SK-N-SH treated with all-trans-retinoic acid at 6 μM for 48 hours (cell line): Measurements from ENCODE around the gene EMSY.

ENCODE experiments used
- ATAC-seq: fragments of 200-7000 bp; cut with Tn5 transposase; 3 replicates; pipeline ENCODE4 v1.9.1; 2020; ENCODE audit warnings: mild to moderate bottlenecking, moderate library complexity
- ARNTL ChIP-seq: fragments of 450-650 bp; formaldehyde crosslinking; IDR thresholded peaks from 2 replicates; pipeline ENCODE4 v1.5.0; 2020; ENCODE audit warnings: low read depth, mild to moderate bottlenecking, moderate library complexity, borderline replicate concordance
- BACH2 ChIP-seq: fragments of 250-450 bp; sonication (Bioruptor Pico); IDR thresholded peaks from 2 replicates; pipeline ENCODE4 v1.9.0; 2021; ENCODE audit warnings: mild to moderate bottlenecking, borderline replicate concordance
- CREB5 ChIP-seq: fragments of 250-450 bp; sonication (Bioruptor Pico); IDR thresholded peaks from 2 replicates; pipeline ENCODE4 v1.5.1; 2020; ENCODE audit warnings: low read depth, mild to moderate bottlenecking, moderate library complexity
- GLIS3 ChIP-seq: fragments of 250-450 bp; sonication (Bioruptor Pico); IDR thresholded peaks from 2 replicates; pipeline ENCODE4 v1.5.0; 2020; ENCODE audit warnings: mild to moderate bottlenecking, moderate library complexity
- ISL1 ChIP-seq: fragments of 250-450 bp; sonication (Bioruptor Pico); IDR thresholded peaks from 2 replicates; pipeline ENCODE4 v2.1.2; 2022; ENCODE audit warnings: mild to moderate bottlenecking, moderate library complexity
- OSR1 ChIP-seq: fragments of 250-450 bp; sonication (Bioruptor Pico); IDR thresholded peaks from 2 replicates; pipeline ENCODE4 v1.8.0; 2022; ENCODE audit warnings: moderate library complexity, mild to moderate bottlenecking, inconsistent platforms
- PATZ1 ChIP-seq: fragments of 250-450 bp; sonication (Bioruptor Pico); IDR thresholded peaks from 2 replicates; pipeline ENCODE4 v1.8.0; 2020; ENCODE audit warnings: mild to moderate bottlenecking, moderate library complexity, borderline replicate concordance
- POU6F1 ChIP-seq: fragments of 250-450 bp; sonication (Bioruptor Pico); IDR thresholded peaks from 2 replicates; pipeline ENCODE4 v1.8.0; 2021; ENCODE audit warnings: low read depth, mild to moderate bottlenecking, moderate library complexity, borderline replicate concordance
- PPARA ChIP-seq: fragments of 250-450 bp; sonication (Bioruptor Pico); IDR thresholded peaks from 2 replicates; pipeline ENCODE4 v1.5.0; 2020; ENCODE audit warnings: mild to moderate bottlenecking, borderline replicate concordance
- RARB ChIP-seq: fragments of 250-450 bp; sonication (Bioruptor Pico); IDR thresholded peaks from 2 replicates; pipeline ENCODE4 v1.8.0; 2021; ENCODE audit warnings: mild to moderate bottlenecking, moderate library complexity
- SNAI2 ChIP-seq: fragments of 250-450 bp; sonication (Bioruptor Pico); IDR thresholded peaks from 2 replicates; pipeline ENCODE4 v1.5.0; 2020; ENCODE audit warnings: mild to moderate bottlenecking, moderate library complexity
- TCF4 ChIP-seq: fragments of 250-450 bp; sonication (Bioruptor Pico); IDR thresholded peaks from 2 replicates; pipeline ENCODE4 v1.8.0; 2021; ENCODE audit warnings: mild to moderate bottlenecking, moderate library complexity, borderline replicate concordance
- TOX ChIP-seq: fragments of 250-450 bp; sonication (Bioruptor Pico); IDR thresholded peaks from 2 replicates; pipeline ENCODE4 v1.8.0; 2021; ENCODE audit warnings: mild to moderate bottlenecking, moderate library complexity, borderline replicate concordance
- TSHZ2 ChIP-seq: fragments of 250-450 bp; sonication (Bioruptor Pico); IDR thresholded peaks from 2 replicates; pipeline ENCODE4 v1.5.0; 2020; ENCODE audit warnings: mild to moderate bottlenecking, moderate library complexity
- ZC3H10 ChIP-seq: fragments of 250-450 bp; sonication (Bioruptor Pico); IDR thresholded peaks from 2 replicates; pipeline ENCODE4 v1.5.1; 2021; ENCODE audit warnings: mild to moderate bottlenecking, moderate library complexity
- ZFP3 ChIP-seq: fragments of 250-450 bp; sonication (Bioruptor Pico); IDR thresholded peaks from 2 replicates; pipeline ENCODE4 v1.5.0; 2020; ENCODE audit warnings: mild to moderate bottlenecking, moderate library complexity
- ZFP30 ChIP-seq: fragments of 450-650 bp; formaldehyde crosslinking; IDR thresholded peaks from 2 replicates; pipeline ENCODE4 v1.5.0; 2022; ENCODE audit warnings: mild to moderate bottlenecking, moderate library complexity
- ZNF565 ChIP-seq: fragments of 450-650 bp; formaldehyde crosslinking; conservative IDR thresholded peaks from 2 replicates; pipeline ENCODE4 v1.5.0; 2020; ENCODE audit warnings: low read depth, mild to moderate bottlenecking, moderate library complexity
- ZNF70 ChIP-seq: fragments of 450-650 bp; formaldehyde crosslinking; IDR thresholded peaks from 2 replicates; pipeline ENCODE4 v1.5.0; 2020; ENCODE audit warnings: mild to moderate bottlenecking, moderate library complexity
- ZNF8 ChIP-seq: fragments of 450-650 bp; formaldehyde crosslinking; IDR thresholded peaks from 2 replicates; pipeline ENCODE4 v1.5.0; 2020; ENCODE audit warnings: mild to moderate bottlenecking, moderate library complexity

Gene EMSY

GRCh38 chr11:76480241-76480640, 35.4 kb downstream of the EMSY start (continued):
- TF ChIP-seq TSHZ2 (CRISPR knock-in tag) (no peak), TOX (CRISPR knock-in tag) (no peak), ZC3H10 (CRISPR knock-in tag) (no peak), POU6F1 (CRISPR knock-in tag) (no peak), ZNF70 (no peak), TCF4 (CRISPR knock-in tag) (no peak)

GRCh38 chr11:76491644-76492043, 46.8 kb downstream of the EMSY start:
- ATAC-seq: no peak
- TF ChIP-seq TCF4 (CRISPR knock-in tag) (no peak), ZNF8 (CRISPR knock-in tag) (no peak), TOX (CRISPR knock-in tag) (no peak), ZC3H10 (CRISPR knock-in tag) (no peak), ZFP30 (CRISPR knock-in tag) (no peak), CREB5 (no peak), GLIS3 (CRISPR knock-in tag) (no peak), PATZ1 (CRISPR knock-in tag) (no peak), OSR1 (CRISPR knock-in tag) (no peak), POU6F1 (CRISPR knock-in tag) (no peak), ZFP3 (CRISPR knock-in tag) (no peak), ZNF70 (no peak), SNAI2 (CRISPR knock-in tag) (no peak), BACH2 (CRISPR knock-in tag) (no peak), ARNTL (CRISPR knock-in tag) (no peak), ZNF565 (CRISPR knock-in tag) (no peak)

GRCh38 chr11:76493040-76493439, 48.2 kb downstream of the EMSY start:
- no peak for ATAC-seq
- TF ChIP-seq PATZ1 (CRISPR knock-in tag): no peak
- no peak for TF ChIP-seq SNAI2 (CRISPR knock-in tag)
- no peak for TF ChIP-seq ZNF70
- no peak for TF ChIP-seq ZC3H10 (CRISPR knock-in tag)
- no peak for TF ChIP-seq ZFP30 (CRISPR knock-in tag)
- TF ChIP-seq TCF4 (CRISPR knock-in tag): no peak
- no peak for TF ChIP-seq PPARA (CRISPR knock-in tag)
- no peak for TF ChIP-seq RARB
- TF ChIP-seq ISL1 (CRISPR knock-in tag): no peak
- no peak for TF ChIP-seq BACH2 (CRISPR knock-in tag)
- no peak for TF ChIP-seq ZNF565 (CRISPR knock-in tag)
- TF ChIP-seq TSHZ2 (CRISPR knock-in tag): no peak
- no peak for TF ChIP-seq OSR1 (CRISPR knock-in tag)
- TF ChIP-seq POU6F1 (CRISPR knock-in tag): no peak
- TF ChIP-seq ZFP3 (CRISPR knock-in tag): no peak
